ENCODE results near the gene THSD7B. TPM values are rescaled to one million over a fixed set of nuclear protein-coding genes. Genes with fewer than 3 reads are reported as not detected.

Gene THSD7B
- total and polyA plus RNA-seq, 2 of the 8 experiments (the other 6 are each of a cell fraction or from before 2014, with no cell fraction given) = 0.60 to 2.9 TPM

DNA sequence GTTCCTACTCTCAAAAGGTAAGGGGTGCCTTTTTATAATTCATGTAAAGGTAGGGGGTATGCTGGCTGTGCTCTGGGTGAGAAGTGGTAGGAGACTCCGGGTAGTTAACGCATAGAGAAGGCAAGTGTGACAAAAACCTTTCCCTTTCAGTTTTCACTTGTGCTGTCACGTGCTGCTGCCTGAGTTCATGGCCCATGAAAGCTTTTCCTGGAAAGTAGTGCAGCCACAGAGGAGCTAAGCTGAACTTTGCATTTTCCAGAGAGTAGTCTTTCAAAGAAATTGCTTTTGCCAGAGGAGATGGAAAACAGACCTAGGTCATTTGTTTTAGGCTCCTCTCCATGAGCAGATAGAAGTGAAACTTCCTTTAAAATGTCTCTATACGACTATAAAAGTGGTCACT lies 44.7 kb downstream of the THSD7B start:
- no peak overlapping the region for H2BK5ac ChIP-seq (ENCODE audit: low read depth, low read length)
- no peak overlapping the region for H3K4me3 ChIP-seq (ENCODE audit: extremely low read depth in 1 of 4, insufficient read depth in 2 of 4, low read depth in 3 of 4, low read length in 4 of 4)
- no peak overlapping the region for H3K23ac ChIP-seq (ENCODE audit: insufficient read length)

More for the DNA sequence above, 44.7 kb downstream of the THSD7B start:
- WGBS, 2 experiments (ENCODE audit: extremely low coverage in 1 of 2, insufficient coverage in 1 of 2, insufficient read length in 1 of 2, insufficient replicate concordance in 2 of 2, low coverage in 1 of 2, low lambda C conversion rate in 2 of 2, missing lambda C conversion rate in 1 of 2) = 75% methylated on average over 4 of the region's 4 CpGs; no CpG with 5 or more reads in 1 of the 2 experiments
- ChIA-PET CTCF (ENCODE audit: partially characterized antibody) (interaction anchor here (1.2 kb wide), 1 partner anchor 34 kb away, joined by 3 read pairs; no protein-coding TSS in a partner anchor), POLR2A (ENCODE audit: partially characterized antibody) (no interaction called here)
- no peaks in the 10 kb centered on the region for H3K4me1 ChIP-seq (replicated peaks in 1 of 4; ENCODE audit: control insufficient read depth in 3 of 4, insufficient read depth in 4 of 4, low read length in 3 of 4)
- no peaks in the 10 kb centered on the region for H3K36me3 ChIP-seq (ENCODE audit: control insufficient read depth in 2 of 4, insufficient read depth in 4 of 4, low read length in 3 of 4)
- H3K27me3 ChIP-seq (replicated peaks in 1 of 4; ENCODE audit: control insufficient read depth in 3 of 4, extremely low read depth in 1 of 4, insufficient read depth in 3 of 4, low read length in 3 of 4) = no peaks in the 10 kb centered on the region
- H2BK20ac ChIP-seq (ENCODE audit: low read length) = no peak overlapping the region
- no peak overlapping the region for H2BK15ac ChIP-seq (ENCODE audit: low read length)
- no peak overlapping the region for H4K91ac ChIP-seq (replicated peaks; ENCODE audit: insufficient read length, low read length)
- FAIRE-seq (no peak), DNase-seq (ENCODE audit: low read depth in 1 of 2, low spot score in 2 of 2) (no peak)
- no peak overlapping the region for H3K14ac ChIP-seq (ENCODE audit: insufficient read length)
- H2AFZ ChIP-seq (ENCODE audit: low read length) = no peak overlapping the region
- no peaks in the 10 kb centered on the region for H3K79me1 ChIP-seq (ENCODE audit: low read depth, low read length)
- no peaks in the 10 kb centered on the region for H3K9me3 ChIP-seq (ENCODE audit: insufficient read depth in 2 of 2, low read depth in 1 of 2, low read length in 1 of 2)
- no peak overlapping the region for H2AK5ac ChIP-seq (ENCODE audit: low read depth, low read length)
- H2BK120ac ChIP-seq (replicated peaks; ENCODE audit: low read depth, low read length) = no peak overlapping the region
- no peak overlapping the region for H2BK12ac ChIP-seq (ENCODE audit: low read depth, low read length)
- H4K5ac ChIP-seq (ENCODE audit: insufficient read length, low read depth, low read length) = no peak overlapping the region
- H3K27ac ChIP-seq (ENCODE audit: low read depth, low read length) = no peak overlapping the region
- no peaks in the 10 kb centered on the region for H3K23me2 ChIP-seq (ENCODE audit: low read depth, low read length)
- H4K20me1 ChIP-seq (replicated peaks in 1 of 2; ENCODE audit: control insufficient read depth in 1 of 2, insufficient read depth in 2 of 2, low read length in 2 of 2) = no peaks in the 10 kb centered on the region
- no peak overlapping the region for H3K9ac ChIP-seq (replicated peaks in 1 of 4; ENCODE audit: extremely low read depth in 1 of 4, low read depth in 3 of 4, low read length in 3 of 4)
- H3K18ac ChIP-seq (ENCODE audit: extremely low read depth, low read length) = no peak overlapping the region
- no peak overlapping the region for H4K8ac ChIP-seq (ENCODE audit: extremely low read depth, insufficient read depth, low read length)
- TF ChIP-seq NANOG (IDR thresholded peaks at IDR 0.05; ENCODE audit: insufficient read depth, low read depth, low read length, poor library complexity, severe bottlenecking) = no peak
- no peak for TF ChIP-seq RAD21 (IDR thresholded peaks at IDR 0.05 in 1 of 2, conservative IDR thresholded peaks at IDR 0.05 in 1 of 2; ENCODE audit: low read depth in 2 of 2, low read length in 2 of 2)
- TF ChIP-seq EGR1 (IDR thresholded peaks at IDR 0.05; ENCODE audit: borderline replicate concordance, low read depth, low read length) = no peak
- no peaks in the 10 kb centered on the region for H3K79me2 ChIP-seq (ENCODE audit: control insufficient read depth in 1 of 2, insufficient read depth in 2 of 2, low read length in 2 of 2)
- no peak overlapping the region for H3K4me2 ChIP-seq (ENCODE audit: insufficient read depth in 1 of 2, low read depth in 2 of 2, low read length in 2 of 2)
- no peak overlapping the region for H3K56ac ChIP-seq (replicated peaks; ENCODE audit: insufficient read length, low read depth, low read length)
- H3K4ac ChIP-seq (replicated peaks; ENCODE audit: insufficient read length, low read depth, low read length) = no peak overlapping the region
